SK-N-SH (cell line): ENCODE results near the gene ADD3. TPM values are rescaled to one million over a fixed set of nuclear protein-coding genes. Genes with fewer than 3 reads are reported as not detected.

Source experiments
- CTCF ChIA-PET: fragments of 300-600, 350-600 bp; formaldehyde crosslinking; extraction: SDS; loops from one replicate; lab custom pipeline; 2021; lab: Yijun Ruan, JAX
- POLR2A ChIA-PET: fragments of 350-600 bp; sonication (Branson Sonifier 250); formaldehyde crosslinking; extraction: SDS; loops from one replicate; lab custom pipeline; 2020; ENCODE audit warnings: antibody characterized with exemption, inconsistent platforms; lab: Yijun Ruan, JAX
- DNase-seq: peaks from one replicate; pipeline ENCODE4 v3.0.0; 2012
- H2AFZ ChIP-seq: fragments of 200-600 bp; sonication (generic); 2 replicates; pipeline ENCODE4 v1.8.1; 2016; ENCODE audit warnings: antibody characterized with exemption, mild to moderate bottlenecking, low read depth
- H3F3A ChIP-seq: fragments of 200-600 bp; sonication (generic); replicated peaks from 2 replicates; pipeline ENCODE3; 2016; ENCODE audit warnings: antibody characterized with exemption, mild to moderate bottlenecking; ENCODE audit not compliant: insufficient read depth
- H3K27ac ChIP-seq, 2 experiments: fragments of 200-500 bp in 1 of 2; fragments of 200-600 bp in 1 of 2; sonication (Bioruptor generic) in 1 of 2; sonication (generic), shearing (Covaris generic) in 1 of 2; 2 replicates each; pipeline versions ENCODE4 v1.5.1 to v1.6.1; 2014 to 2016; ENCODE audit warnings: low read depth in 2 of 2, inconsistent platforms in 1 of 2, low read length in 1 of 2, mild to moderate bottlenecking in 1 of 2, mixed read lengths in 1 of 2
- H3K27me3 ChIP-seq: fragments of 200-600 bp; sonication (generic), shearing (Covaris generic); 2 replicates; pipeline ENCODE4 v1.6.1; 2016; ENCODE audit warnings: mixed run types; ENCODE audit not compliant: insufficient read depth
- H3K36me3 ChIP-seq, 2 experiments: fragments of 200-500 bp in 1 of 2; fragments of 200-600 bp in 1 of 2; sonication (Bioruptor generic) in 1 of 2; sonication (generic) in 1 of 2; replicated peaks in 1 of 2; 2 replicates each; pipeline versions ENCODE3 to v1.5.1; 2014 to 2016; ENCODE audit warnings: low read length in 1 of 2, mild to moderate bottlenecking in 1 of 2; ENCODE audit not compliant: insufficient read depth in 2 of 2, control insufficient read depth in 1 of 2
- H3K4me1 ChIP-seq, 2 experiments: fragments of 200-500 bp in 1 of 2; fragments of 200-600 bp in 1 of 2; sonication (Bioruptor generic) in 1 of 2; sonication (generic), shearing (Covaris generic) in 1 of 2; 2 replicates each; pipeline versions ENCODE4 v1.5.1 to v1.6.1; 2014 to 2016; ENCODE audit warnings: low read depth in 1 of 2, low read length in 1 of 2, mixed run types in 1 of 2; ENCODE audit not compliant: insufficient read depth in 2 of 2, control insufficient read depth in 1 of 2
- H3K4me2 ChIP-seq: fragments of 200-600 bp; sonication (generic), shearing (Covaris generic); 2 replicates; pipeline ENCODE4 v1.6.1; 2017; ENCODE audit warnings: mixed run types
- H3K4me3 ChIP-seq, 2 experiments: fragments of 200-500 bp in 1 of 2; fragments of 200-600 bp in 1 of 2; sonication (Bioruptor generic) in 1 of 2; sonication (generic), shearing (Covaris generic) in 1 of 2; 2 replicates each; pipeline versions ENCODE4 v1.5.1 to v1.8.1; 2014 to 2016; ENCODE audit warnings: low read depth in 2 of 2, inconsistent platforms in 1 of 2, low read length in 1 of 2, mild to moderate bottlenecking in 1 of 2, mixed read lengths in 1 of 2, moderate library complexity in 1 of 2
- H3K79me2 ChIP-seq: fragments of 200-600 bp; sonication (generic); 2 replicates; pipeline ENCODE4 v1.8.1; 2017; ENCODE audit warnings: mild to moderate bottlenecking; ENCODE audit not compliant: insufficient read depth
- H3K9ac ChIP-seq: fragments of 200-600 bp; sonication (generic); 2 replicates; pipeline ENCODE4 v1.6.1; 2017; ENCODE audit warnings: mixed run types
- H3K9me2 ChIP-seq: fragments of 200-600 bp; sonication (generic); 2 replicates; pipeline ENCODE4 v1.6.1; 2017; ENCODE audit warnings: mixed run types
- H3K9me3 ChIP-seq: fragments of 200-600 bp; sonication (generic); 2 replicates; pipeline ENCODE4 v1.6.1; 2017; ENCODE audit warnings: mixed run types, mild to moderate bottlenecking, moderate library complexity
- H4K20me1 ChIP-seq: fragments of 200-600 bp; sonication (generic); 2 replicates; pipeline ENCODE4 v1.6.1; 2017; ENCODE audit warnings: mild to moderate bottlenecking, mixed run types; ENCODE audit not compliant: insufficient read depth
- EZH2phosphoT487 ChIP-seq: fragments of 200-600 bp; sonication (generic); IDR thresholded peaks from 2 replicates; pipeline ENCODE4 v1.6.1; 2017; ENCODE audit warnings: low read depth, mixed run types, mild to moderate bottlenecking, antibody characterized with exemption, moderate library complexity, borderline replicate concordance
- FOSL2 ChIP-seq: IDR thresholded peaks from 2 replicates; pipeline ENCODE4 v1.4.0; 2012; ENCODE audit warnings: low read depth, mild to moderate bottlenecking, moderate library complexity, borderline replicate concordance
- FOXM1 ChIP-seq: IDR thresholded peaks from 2 replicates; pipeline ENCODE4 v1.4.0; 2012; ENCODE audit warnings: low read depth, mild to moderate bottlenecking
- JUND ChIP-seq: IDR thresholded peaks from 2 replicates; pipeline ENCODE4 v1.4.0; 2012
- NFIC ChIP-seq: IDR thresholded peaks from 2 replicates; pipeline ENCODE4 v1.4.0; 2012; ENCODE audit warnings: borderline replicate concordance
- RCOR1 ChIP-seq: fragments of 150-350 bp; IDR thresholded peaks from 2 replicates; pipeline ENCODE4 v1.6.1; 2017; ENCODE audit warnings: antibody characterized with exemption, low read length
- RXRA ChIP-seq: IDR thresholded peaks from 2 replicates; pipeline ENCODE4 v1.4.0; 2012; ENCODE audit warnings: low read depth, mild to moderate bottlenecking, borderline replicate concordance
- TAF1 ChIP-seq: IDR thresholded peaks from 2 replicates; pipeline ENCODE4 v1.6.1; 2012; ENCODE audit warnings: low read depth, mild to moderate bottlenecking, low read length, moderate library complexity, borderline replicate concordance
- TCF12 ChIP-seq: IDR thresholded peaks from 2 replicates; pipeline ENCODE4 v1.4.0; 2012
- TEAD4 ChIP-seq: IDR thresholded peaks from 2 replicates; pipeline ENCODE4 v1.4.0; 2012; ENCODE audit warnings: mild to moderate bottlenecking, borderline replicate concordance; ENCODE audit not compliant: insufficient read depth
- YY1 ChIP-seq: IDR thresholded peaks from 2 replicates; pipeline ENCODE4 v1.4.0; 2012; ENCODE audit warnings: low read depth, mild to moderate bottlenecking
- WGBS: methylation state at CpG from one replicate; pipeline ENCODE4 v1.1.6; 2017; ENCODE audit warnings: low lambda C conversion rate; 5-methylcytosine and 5-hydroxymethylcytosine counted together
- polyA plus RNA-seq, 3 experiments: library from polyadenylated mRNA; depleted of rRNA; stranded (reverse); fragments of >200 nt; gene quantifications; 2 replicates each; pipeline ENCODE4 v1.2.3, GENCODE V29; 2012
- TF ChIP-seq, protein P1 (sequence below): fragments of 150-350 bp; IDR thresholded peaks from 2 replicates; pipeline ENCODE4 v1.6.1; 2016; ENCODE audit warnings: mild to moderate bottlenecking, low read depth, low read length

ADD3 gene
- polyA plus RNA-seq, 1 of the 3 experiments (the other 2 are of a cell fraction), result 27.6 TPM

DNA sequence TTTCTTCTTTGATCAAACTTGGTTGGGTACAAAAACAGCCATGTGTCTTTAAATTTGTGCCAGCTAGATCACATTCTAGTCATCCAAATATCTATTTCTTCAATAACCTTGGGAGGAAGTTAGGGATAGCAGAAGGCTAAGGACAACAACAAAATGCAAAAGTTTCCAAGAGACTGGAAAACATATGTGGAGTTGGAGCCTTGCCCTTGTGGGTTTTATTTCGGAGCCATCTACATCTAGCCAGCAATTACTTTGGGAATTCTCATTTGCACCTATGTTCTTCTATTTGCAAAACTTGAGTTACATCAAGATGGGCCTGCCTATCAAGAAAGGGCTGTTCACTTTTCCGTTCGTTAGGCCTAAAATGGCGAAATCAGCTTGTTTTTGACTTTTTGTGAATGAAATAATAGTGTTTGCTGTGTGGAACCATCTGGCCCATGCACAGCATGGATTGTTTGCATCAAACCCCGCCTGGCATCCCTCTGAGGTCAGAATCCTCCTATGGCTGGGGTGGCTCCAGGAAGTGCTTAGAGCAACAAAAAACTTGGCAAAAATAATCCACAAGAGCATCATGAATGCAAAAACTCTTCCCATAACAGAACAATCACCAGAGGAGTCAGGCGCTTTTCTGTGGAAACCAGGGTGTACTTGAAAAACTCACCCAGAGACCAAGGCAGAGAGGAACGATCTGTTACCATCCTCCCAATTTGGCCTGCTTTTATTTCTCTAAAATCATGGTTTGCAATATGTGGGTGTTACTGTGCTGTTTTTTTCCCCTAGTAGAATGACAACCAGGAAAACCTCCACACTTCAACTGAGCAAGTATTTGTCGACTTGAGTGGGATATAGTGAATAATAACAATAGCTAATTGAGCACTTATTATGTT, 48.3 kb upstream of the ADD3 start:
- TF ChIP-seq RCOR1 (no peak), TAF1 (no peak)
- H3K27ac ChIP-seq, result no peak overlapping the region
- peaks cover 7% of the 10 kb centered on the region for H3F3A ChIP-seq
- no peak overlapping the region for H3K9ac ChIP-seq
- no peaks in the 10 kb centered on the region for H3K9me3 ChIP-seq
- DNase-seq, result no peak
- WGBS, result 96% methylated on average over 8 of the region's 8 CpGs
- peaks cover 20 to 28% of the 10 kb centered on the region in 2 experiments for H3K4me1 ChIP-seq
- ChIA-PET POLR2A (no interaction called here), CTCF (interaction anchor here (2.7 kb wide), 1 partner anchor 75 kb away, joined by 13 read pairs; no protein-coding TSS in a partner anchor)
- no peaks in the 10 kb centered on the region for H3K79me2 ChIP-seq
- no peak overlapping the region for H3K4me2 ChIP-seq
- no peaks in the 10 kb centered on the region for H4K20me1 ChIP-seq
- no peak overlapping the region for H3K4me3 ChIP-seq
- H3K9me2 ChIP-seq, result no peaks in the 10 kb centered on the region
- H3K36me3 ChIP-seq, result no peaks in the 10 kb centered on the region
- no peaks in the 10 kb centered on the region for H3K27me3 ChIP-seq
- no peak overlapping the region for H2AFZ ChIP-seq

- ChIA-PET POLR2A (no interaction called here), CTCF (interaction anchor here (1.1 to 1.4 kb wide), 2 partner anchors 14 to 72 kb away, joined by 3 to 5 read pairs; no protein-coding TSS in a partner anchor)
- H3F3A ChIP-seq, result peaks cover 7% of the 10 kb centered on the region
- H3K79me2 ChIP-seq, result no peaks in the 10 kb centered on the region
- no peak overlapping the region for H3K4me2 ChIP-seq
- no peaks in the 10 kb centered on the region for H3K9me2 ChIP-seq
- DNase-seq, result no peak
- no peaks in the 10 kb centered on the region for H4K20me1 ChIP-seq
- H3K27me3 ChIP-seq, result no peaks in the 10 kb centered on the region
- H2AFZ ChIP-seq, result no peak overlapping the region; the same call in 1 of the 2 replicates
- 87% methylated on average over 2 of the region's 2 CpGs for WGBS
- no peaks in the 10 kb centered on the region for H3K9me3 ChIP-seq
- H3K4me1 ChIP-seq, result peaks cover 20 to 37% of the 10 kb centered on the region in 2 experiments
- H3K27ac ChIP-seq, result peak overlapping the region; percentile 55 to 59; a peak in 2 of 4 replicates
- H3K36me3 ChIP-seq, result no peaks in the 10 kb centered on the region
- no peak overlapping the region for H3K4me3 ChIP-seq
- TF ChIP-seq TEAD4, result no peak
- no peak for TF ChIP-seq FOXM1
- no peak for TF ChIP-seq EZH2phosphoT487
- TF ChIP-seq FOSL2, result no peak
- TF ChIP-seq, protein P1, sequence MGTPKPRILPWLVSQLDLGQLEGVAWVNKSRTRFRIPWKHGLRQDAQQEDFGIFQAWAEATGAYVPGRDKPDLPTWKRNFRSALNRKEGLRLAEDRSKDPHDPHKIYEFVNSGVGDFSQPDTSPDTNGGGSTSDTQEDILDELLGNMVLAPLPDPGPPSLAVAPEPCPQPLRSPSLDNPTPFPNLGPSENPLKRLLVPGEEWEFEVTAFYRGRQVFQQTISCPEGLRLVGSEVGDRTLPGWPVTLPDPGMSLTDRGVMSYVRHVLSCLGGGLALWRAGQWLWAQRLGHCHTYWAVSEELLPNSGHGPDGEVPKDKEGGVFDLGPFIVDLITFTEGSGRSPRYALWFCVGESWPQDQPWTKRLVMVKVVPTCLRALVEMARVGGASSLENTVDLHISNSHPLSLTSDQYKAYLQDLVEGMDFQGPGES, result no peak
- no peak for TF ChIP-seq YY1
- no peak for TF ChIP-seq TCF12
- no peak for TF ChIP-seq JUND
- no peak for TF ChIP-seq RCOR1
- no peak for TF ChIP-seq TAF1
- TF ChIP-seq NFIC, result no peak
- TF ChIP-seq RXRA, result no peak
- TF ChIP-seq, all 33 proteins: peak for 0
- H3K9ac ChIP-seq, result no peak overlapping the region
Observed at GRCh38 chr10:109960682-109961081, 47.1 kb upstream of the ADD3 start.
